ENCODE data around the gene TMEM120B.

Gene TMEM120B

DNA sequence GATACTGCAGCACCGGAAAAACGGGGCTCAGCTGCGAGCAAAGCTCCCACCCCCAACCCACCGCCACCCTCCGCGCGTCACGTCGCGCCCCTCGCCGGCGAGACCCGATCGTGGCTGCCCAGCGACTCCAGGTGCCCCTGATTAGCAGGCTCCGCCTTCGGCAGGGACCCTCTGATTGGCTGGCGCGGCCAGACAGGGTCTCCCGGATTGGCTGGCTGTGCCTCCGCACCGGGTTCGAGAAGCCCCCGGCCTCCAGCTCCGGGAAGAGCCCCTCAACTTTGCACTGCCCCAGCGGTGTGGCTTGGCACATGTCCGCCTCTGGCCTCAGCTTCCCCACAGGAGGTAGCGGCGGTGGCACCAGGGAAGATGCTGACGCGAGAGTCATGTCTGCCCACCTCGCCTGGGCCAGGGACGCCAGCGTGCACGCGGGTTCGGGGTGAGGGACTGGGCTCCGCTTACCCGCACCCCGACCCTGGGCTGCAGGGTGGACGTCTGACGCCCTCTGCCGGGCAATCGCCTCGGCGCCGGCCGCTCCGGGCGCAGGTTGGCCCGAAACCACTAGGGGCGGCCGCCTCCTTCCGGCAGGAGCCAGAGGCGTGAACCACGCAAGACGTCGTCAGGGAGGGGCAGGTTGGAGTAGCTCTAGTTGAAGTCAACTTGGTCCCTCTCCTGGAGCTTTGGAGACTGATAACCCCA lies 81.4 kb downstream of the TMEM120B start:
- peak; percentile 61 for DNase-seq

DNA sequence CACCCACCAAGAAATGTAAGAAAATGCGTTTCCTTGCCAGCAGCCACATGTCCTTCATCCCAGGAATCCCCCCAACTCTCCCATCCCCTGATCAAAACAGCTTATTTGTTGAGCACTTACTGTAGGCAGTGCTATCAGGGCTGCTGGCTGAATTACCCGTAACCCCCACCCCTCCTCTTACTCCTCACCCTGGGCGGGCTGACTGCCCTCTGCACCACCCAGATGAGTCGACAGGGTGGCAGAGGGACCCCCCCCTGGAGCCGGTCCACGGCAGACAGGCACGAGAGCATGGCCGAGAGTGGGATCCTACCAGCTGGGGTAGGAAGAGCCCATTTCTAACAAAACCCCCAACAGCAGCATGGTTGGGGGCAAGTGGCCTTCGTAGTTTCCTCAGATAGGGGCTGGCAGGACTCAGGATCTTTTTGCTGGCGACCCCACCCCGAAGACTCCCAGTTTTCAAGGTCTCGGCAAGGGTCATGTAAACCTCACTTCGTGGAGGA lies 82.0 kb downstream of the TMEM120B start:
- DNase-seq: no peak

DNA sequence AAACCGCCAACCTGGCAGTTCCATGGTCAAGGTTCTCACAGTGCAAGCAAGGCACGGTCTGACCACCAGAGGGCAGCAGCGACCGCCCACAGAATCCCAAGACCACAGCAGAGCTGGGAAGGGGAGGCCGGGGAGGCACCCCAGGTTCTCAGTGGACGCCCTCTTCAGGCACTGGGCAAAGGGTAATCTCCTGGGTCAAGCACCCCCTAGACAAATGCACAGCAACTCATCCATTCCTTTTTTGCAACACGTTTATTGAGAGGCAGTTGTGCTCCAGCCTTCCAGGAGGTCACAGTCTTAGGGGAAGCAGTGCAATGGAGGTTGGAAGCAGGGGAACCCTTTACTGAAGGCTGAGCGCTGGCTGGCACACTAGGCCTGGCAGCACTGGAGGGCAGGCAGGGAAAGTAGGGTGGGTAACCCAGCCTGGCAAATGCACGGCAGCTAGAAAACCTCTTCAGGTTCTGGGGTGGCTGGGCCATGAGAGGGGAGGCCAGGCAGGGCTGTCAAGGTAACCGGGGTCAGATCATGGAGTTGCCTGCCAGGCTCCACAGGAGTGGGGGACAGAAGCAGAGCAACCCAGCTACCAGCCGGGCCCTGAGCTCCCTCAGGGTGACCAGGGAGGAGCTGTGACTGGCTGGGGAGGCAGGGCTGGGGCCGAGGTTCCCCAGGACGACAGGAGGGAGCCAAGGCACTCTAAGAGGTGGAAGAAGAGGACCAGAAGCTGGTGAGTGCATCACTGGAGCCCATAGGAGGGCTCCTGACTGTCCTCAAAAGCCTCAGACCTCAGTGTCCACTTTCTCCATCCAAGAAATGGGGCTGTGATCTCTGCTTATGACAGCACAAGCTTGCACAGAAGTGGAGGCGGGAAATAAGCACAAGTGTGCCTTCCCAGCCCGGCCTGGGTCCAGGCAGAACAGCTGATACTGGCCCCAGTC lies 82.7 kb downstream of the TMEM120B start:
- DNase-seq: no peak

DNA sequence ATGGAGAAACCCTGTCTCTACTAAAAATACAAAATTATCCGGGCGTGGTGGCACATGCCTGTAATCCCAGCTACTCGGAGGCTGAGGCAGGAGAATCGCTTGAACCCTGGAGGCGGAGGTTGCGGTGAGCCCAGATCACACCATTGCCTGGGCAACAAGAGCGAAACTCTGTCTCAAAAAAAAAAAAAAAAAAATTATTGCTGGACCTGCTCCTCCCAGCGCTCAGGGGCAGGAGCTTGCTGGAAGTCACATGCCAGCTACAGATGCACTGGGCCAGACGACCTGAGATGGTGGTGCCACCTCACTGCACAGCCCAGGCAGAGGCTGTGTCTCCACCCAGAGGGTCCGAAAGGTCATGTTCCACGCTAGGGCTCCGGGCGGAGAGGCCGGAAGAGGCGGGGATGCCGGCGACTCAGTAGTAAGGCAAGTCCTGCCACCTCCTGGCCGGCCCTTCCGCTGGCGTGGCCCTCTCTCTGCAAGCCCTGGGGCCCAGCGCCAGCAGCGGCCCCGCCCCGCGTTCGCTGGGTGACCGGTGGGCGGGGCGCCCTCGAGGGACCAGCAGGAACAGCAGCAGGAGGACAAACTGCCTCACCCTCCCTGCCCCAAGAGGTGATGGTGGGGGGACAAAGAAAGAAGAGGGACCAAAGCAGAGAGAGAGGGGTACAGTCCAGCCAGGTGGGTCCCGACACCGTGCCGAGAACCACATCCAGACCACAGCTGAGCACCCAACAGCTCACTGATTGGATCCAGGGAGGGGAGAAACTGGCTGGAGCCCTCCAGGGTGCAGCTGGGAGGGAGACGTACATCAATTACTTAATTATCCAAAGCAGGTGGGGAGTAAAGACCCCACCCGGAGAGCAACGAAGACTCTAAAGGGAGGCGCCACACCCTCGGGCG lies 84.6 kb downstream of the TMEM120B start:
- DNase-seq: no peak

DNA sequence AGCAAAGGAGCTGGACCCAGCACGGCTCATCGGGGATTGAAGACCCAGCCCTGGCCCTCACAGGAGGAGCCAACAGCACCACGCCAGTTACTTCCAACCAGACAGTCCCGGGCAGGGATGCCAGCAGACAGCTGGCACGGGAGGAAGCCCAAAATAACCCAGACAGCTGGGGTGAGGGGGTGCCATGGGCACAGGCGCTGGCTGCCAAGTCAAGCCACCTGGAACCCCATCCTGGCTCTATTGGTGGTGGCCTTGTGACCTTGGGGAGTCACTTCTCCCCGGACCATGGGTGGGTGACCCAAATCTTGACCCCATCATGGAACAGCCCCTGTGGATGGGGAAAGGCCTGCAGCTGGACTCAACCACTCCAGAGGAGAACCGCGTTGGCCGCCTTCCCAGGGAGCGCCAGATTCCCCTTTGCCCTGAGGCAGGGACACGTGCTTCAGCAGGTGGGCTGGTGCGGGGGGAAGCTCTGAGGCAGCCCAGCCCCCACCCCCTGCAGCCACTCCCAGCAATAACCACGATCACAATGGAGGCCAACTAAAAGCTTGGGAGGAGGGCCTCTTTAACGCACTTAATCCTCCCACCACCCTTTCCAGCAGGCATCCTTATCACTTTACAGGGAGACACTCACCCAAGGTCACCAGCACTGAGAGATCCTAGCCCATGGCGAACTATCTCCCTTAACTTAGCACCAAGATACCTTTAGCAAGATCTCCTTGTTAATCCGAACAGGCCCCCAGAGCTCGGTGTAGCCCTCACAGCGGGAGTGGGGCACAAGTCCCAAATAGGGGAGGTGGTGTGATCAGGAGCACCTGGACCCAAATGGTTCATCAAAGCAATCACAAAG lies 85.6 kb downstream of the TMEM120B start:
- DNase-seq: peak; percentile 75

DNA sequence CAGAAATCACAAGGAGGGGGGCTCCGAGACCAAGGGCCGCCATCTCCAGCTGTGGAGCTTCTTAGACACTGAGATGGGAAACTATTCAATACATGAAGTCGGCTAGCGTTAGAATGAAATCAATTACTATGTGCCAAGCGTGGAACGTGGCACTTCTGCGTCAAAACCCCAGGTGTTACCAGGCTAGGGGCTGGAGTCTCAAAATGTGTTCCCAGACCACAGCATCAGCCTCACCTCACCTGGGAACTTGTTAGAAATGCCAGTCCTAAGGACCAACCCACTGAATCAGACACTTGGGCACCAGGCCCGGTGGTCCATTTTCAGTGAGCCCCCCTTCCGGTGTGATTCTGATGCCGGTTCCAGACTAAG lies 86.2 kb downstream of the TMEM120B start:
- DNase-seq: no peak

DNA sequence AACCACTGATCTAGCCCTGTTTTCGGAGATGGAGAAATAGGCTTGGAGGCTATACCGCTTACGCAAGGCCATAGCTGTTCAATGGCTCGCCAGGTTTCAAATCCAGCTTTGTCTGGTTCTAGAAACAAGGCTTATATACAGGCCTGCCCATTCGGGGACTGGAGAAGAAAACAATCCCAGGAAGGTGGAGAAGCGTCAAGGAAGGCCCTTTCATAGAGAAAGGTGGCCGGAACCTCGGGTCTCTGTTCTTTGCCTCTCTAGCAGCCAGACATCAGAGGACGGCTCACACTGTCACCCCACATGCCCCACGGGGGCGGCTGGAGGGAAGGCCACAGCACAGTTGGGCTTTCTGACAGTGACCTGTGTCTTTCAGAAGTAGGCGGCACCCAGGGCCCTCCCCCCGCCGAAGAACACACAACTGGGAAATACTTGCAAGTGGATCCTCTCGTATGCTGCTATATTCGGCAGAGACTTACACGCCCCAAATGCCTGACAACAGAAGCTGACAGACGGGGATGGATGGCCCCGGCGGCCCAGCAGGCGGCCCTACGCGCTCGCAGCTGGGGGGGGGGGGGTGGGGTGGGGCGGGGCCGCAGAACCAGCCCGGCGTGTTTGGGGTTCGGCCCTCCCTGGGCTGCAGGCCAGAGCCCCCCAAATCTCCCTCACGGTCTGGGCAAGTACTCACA lies 86.7 kb downstream of the TMEM120B start:
- DNase-seq: peak; percentile 30

DNA sequence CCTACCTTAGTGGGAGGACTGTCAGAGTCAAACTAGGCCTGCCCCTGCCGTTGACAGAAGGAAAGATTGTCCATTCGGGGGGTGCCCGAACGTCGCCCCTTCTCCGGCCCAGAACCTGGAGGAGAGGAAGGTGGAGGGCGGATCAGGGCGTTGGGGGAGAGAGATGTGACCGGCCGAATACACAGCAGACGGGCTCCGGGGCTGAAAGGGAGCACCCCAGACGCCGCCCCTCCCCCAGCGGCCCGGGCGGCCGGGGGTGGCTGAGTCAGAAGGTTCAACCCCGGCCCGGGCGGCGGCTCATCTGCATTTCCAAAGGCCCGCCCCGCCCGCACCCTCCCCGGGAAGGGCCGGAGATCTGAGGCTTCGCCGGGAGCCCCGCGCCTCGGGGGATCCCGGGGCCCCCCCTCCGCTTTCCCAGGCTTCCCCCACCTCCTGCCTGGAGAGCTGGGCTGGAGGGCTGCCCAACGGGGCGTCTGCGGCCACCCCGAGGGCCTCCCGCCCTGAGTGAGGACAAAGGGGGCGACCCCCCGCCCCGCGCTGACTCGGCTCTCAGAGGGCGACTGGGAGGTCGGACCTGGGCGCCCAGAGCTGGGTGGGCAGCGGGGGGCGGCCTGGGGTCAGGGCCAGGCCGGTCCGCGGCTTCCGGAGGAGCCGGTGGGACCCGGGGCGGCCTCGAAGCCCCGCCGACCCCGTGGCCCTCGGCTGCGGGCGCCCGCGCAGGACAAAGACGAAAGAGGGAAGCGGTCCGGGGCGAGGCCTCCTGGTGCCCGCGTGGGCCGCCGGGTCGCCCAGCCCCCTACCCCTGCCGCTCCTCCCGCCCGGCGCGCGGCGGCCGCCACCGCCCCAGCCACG lies 87.5 kb downstream of the TMEM120B start:
- DNase-seq: no peak

DNA sequence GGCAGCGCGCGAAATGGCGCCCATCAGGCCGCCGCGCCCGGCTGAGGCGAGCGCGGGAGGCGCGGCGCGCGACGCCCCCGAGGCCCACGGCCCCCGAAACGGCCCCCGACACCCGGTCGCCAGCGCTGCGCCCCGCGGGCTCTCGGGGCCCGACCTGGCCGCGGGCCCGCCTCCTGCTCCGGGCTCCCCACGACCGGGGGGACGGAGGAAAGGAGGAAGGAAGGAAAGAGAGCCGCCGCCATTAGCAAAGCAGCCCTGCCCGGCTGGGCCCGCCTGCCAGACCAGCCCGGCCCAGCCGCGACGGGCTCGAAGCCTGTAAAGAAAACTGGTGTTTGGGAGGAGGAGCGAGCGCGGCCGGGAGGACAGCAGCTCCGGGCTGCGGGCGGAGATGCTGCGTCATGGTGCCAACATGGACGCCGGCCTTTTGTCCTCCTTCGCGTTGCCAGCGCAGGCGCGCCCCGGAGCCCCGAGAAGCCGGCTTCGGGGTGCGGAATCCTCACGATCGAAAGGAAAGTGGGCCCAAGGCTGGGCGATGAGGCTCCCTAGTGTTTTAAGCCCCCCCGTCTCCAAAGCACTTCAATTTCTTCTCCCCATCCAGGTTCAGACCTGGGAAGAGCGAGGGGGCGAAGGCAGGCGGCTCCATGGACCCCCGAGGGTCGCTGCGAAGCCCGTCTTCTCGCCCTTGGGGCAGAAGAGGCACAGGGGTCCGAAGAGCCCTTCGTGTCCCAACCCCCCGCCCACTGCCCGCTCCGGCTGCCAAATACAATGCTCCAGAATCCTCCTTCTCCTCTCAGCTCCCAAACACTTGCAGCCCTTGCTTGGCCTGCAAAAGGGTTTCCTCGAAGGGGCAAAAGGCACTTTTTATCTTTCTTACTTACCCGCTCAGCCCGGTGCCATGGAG lies 88.4 kb downstream of the TMEM120B start:
- DNase-seq: no peak

DNA sequence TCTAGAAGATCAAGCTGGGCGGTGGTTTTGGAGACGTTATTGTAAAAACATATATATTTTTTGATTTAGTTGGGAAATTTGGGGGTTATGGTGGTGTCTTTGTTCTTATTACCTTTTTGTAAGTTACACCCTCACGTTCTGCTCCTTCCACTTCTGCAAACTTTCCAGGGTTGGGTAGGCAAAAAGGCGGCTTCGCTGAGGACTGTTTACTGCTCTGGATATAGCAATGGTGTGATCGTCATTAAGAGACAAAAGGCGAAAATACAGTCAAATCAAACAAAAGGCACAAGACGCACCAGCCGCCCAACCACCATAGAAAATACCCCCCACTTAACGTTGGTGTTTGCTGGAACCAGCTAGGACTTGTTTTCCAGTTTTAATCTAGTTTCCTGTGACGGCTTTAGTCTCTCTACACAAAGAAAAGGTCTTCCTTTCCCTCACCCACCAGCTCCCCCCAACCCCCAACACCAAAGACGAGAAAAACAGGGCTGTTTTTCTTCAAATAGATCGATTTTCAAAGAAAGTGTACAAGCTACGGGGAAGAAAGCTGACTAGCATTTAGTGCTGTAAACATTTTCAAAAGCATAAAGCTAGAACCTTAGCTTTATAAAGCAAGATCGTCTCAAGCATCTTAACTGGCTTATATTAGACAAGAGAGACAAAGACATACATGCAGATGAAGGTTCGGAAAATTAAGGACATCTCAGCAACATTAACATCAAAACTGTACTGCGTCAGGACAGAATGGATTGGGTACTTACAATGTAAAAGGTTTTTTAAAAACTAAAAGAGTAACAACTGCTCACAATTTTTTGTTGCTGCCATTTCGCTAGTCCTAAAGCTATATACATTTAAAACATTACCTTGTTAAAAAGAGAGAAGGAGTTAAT lies 89.3 kb downstream of the TMEM120B start:
- DNase-seq: no peak

DNA sequence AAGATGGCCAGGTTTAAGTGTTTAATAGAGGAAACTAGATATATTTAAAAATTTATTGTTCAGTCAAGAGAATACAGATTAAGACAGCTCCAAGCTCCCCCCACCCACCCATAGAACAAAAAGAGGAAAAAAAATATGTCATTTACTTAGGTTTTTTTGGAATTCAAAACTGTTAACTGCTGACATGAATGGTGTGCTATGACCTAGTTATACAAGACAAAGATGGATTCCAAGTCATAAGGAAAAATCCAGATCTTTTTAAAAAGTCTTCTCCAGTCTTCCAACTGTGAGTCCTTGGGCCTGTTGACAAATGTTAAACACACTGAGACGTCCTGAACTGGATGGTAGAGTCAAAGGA lies 89.9 kb downstream of the TMEM120B start:
- no peak for DNase-seq

DNA sequence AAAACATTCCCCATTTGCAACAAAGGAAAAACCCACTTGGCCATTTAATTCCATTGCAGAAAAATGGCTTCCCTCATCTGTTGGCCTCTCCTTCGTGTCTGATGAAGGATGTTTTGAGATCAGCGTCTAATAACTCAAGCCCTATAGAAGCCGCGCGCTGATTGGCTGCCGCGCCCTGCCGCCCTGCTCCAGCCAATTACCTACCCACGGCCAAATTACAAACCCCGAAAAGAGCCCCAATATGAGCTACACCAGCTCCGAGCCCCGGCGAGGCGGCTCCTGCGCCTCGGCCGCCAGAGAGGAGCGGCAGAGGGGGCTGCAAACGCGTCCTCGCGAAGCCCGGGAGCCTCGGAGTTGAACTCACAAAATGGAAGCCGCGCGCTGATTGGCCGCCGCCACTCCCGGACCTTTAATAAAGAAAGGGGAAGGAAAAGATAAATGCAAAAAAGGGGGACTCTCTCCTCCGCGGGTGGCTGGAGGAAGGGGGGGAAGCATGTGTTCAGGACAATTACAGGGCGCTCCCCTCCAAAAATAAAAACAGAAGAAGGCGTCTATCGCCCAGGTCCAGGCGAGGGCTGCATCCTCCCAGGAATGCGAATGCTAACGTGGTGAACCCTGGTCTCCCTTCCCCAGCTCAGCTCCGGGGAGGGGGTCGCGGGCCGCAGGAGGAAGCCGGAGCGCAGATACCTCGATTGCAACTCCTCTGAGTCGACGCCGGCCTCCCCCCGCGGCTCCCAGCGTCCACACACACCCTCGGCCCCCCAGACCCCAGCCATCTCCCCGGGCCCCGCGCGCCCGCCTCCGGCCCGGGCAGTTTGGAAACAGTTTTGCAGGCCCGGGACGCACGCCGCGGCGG lies 90.5 kb downstream of the TMEM120B start:
- DNase-seq: peak; percentile 83

DNA sequence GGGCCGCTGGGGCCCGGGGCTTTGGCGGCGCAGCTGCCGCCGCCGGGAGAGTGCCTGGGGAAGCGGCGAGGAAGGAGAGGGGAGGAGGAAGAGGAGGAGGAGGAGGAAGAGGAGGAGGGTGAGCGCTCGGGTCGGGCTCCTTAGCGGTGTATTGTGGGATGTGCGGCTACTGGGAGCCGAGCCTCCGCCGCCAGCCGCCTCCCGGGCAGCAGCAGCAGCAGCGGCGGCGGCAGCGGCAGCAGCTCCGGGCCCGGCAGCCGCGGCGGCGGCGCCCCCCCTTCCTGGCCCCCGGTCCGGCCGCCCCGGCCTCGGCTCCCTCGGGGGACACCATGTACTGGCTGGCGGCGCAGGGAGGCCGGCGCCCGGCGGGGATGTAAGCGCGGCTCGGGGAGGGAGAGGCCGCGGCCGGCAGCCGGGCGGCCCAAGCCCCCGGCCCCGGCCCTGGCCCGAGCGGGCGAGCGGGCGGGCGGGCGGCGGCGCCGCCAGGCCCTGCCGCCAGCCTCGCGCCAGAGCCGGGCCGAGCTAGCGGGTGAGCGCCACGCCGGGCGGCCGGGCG lies 91.4 kb downstream of the TMEM120B start, which contains the start of gene SETD1B:
Gene SETD1B, plus strand, starts transcription at position 149 of the 556 bp plus-strand sequence. CDS start 729 bp downstream, outside the sequence.
- DNase-seq: no peak

DNA sequence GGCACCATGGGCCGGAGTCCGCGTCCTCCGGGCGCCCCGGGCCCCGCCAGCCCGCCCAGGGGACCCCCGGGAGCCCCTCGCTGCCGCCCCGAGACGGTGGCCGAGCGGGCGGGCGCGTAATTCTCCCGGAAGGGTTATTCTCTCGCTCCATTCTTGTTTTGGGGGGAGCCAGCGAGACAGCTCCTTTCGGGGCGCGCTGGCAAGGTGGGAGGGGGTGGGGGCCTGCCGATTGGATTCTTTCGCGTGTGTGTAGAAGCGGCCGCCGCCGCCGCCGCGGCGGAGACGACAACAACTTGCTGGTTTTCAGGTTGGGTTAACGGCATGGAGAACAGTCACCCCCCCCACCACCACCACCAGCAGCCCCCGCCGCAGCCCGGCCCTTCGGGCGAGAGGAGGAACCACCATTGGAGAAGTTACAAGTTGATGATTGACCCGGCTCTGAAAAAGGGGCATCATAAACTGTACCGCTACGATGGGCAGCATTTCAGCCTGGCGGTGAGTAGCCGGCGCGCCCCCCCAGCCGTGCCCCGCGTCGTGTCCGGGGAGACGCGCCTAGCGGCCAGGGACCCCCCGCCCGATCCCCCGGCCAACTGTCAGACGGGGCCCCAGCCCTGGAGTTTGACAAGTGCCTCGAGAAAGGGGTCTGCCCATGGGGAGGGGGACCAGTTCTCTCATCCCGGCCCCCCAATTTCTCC lies 92.0 kb downstream of the TMEM120B start:
- no peak for DNase-seq

DNA sequence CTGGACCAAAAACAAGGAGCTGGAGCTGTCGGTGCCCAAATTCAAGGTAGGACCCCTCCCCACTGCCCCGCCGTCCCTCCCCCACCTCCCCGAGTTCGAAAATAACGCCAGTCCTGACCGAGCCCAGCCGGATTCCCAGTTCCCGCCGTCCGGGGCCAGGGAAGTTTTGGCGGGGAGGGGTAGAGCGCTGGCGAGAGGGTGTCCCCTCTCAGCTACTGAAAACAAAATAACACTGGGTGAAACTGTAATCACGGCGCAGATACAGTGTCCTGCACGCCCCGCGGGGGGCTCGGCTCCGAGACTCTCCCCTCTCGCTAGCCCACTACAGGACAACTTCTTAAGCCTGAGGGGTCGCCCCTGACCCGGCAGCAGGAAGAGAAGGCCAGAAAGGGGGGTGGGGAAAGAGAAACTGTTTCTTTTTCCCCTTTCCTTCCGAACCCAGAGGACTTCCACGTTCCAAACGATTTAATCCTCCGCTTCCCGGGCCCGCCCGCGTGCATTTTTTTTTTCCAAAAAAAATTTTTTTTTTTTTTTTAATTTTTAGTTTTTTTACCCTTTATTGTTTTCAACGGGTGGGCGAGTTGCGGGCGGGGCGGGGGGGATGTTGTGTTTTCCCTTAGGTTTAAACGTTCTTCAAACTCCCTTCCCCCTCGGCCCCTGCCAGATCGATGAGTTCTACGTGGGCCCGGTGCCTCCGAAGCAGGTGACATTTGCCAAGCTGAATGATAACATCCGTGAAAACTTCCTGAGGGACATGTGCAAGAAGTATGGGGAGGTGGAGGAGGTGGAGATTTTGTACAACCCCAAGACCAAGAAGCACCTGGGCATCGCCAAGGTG lies 92.8 kb downstream of the TMEM120B start:
- no peak for DNase-seq

Measured in DMS 273 treated with DMSO at 0.1 percent for 48 hours (cell line).